Kidney (tissue), 14 donors: ENCODE results near the gene TEAD1. TPM values are rescaled to one million over a fixed set of nuclear protein-coding genes. Genes with fewer than 3 reads are reported as not detected.

ENCODE experiments used
- DNase-seq, 5 donors: peaks; one replicate each; pipeline ENCODE4 v3.0.0-alpha.2; 2013 to 2020
- FAIRE-seq: peaks from 2 replicates; lab custom pipeline; 2012; peaks lifted over from hg19 to GRCh38; lab: Jason Lieb, UNC
- H3K27ac ChIP-seq, 2 donors: one replicate each; pipeline ENCODE4 v1.7.0; 2013; ENCODE audit warnings: low read depth in 2 of 2, low read length in 2 of 2, inconsistent platforms in 1 of 2
- H3K27me3 ChIP-seq: one replicate; pipeline ENCODE4 v1.7.1; 2013; ENCODE audit warnings: low read length, inconsistent platforms; ENCODE audit not compliant: control insufficient read depth, insufficient read depth
- H3K36me3 ChIP-seq, 3 donors: one replicate each; pipeline versions ENCODE4 v1.7.0 to v1.7.1; 2013; ENCODE audit warnings: low read length in 3 of 3, control low read depth in 1 of 3, inconsistent platforms in 1 of 3; ENCODE audit not compliant: insufficient read depth in 3 of 3, control insufficient read depth in 2 of 3
- H3K4me1 ChIP-seq, 3 donors: one replicate each; pipeline versions ENCODE4 v1.7.0 to v1.7.1; 2013; ENCODE audit warnings: low read length in 3 of 3, inconsistent platforms in 1 of 3, low read depth in 1 of 3; ENCODE audit not compliant: control insufficient read depth in 2 of 3, insufficient read depth in 2 of 3
- H3K4me3 ChIP-seq, 3 donors: one replicate each; pipeline versions ENCODE4 v1.7.0 to v1.8.1; 2013; ENCODE audit warnings: low read length in 3 of 3, control low read depth in 1 of 3, inconsistent platforms in 1 of 3
- H3K9ac ChIP-seq, 3 donors: one replicate each; pipeline versions ENCODE4 v1.7.0 to v1.7.1; 2013; ENCODE audit warnings: low read length in 3 of 3, control low read depth in 1 of 3, inconsistent platforms in 1 of 3
- H3K9me3 ChIP-seq, 3 donors: one replicate each; pipeline versions ENCODE4 v1.7.0 to v1.7.1; 2013; ENCODE audit warnings: low read length in 3 of 3, control low read depth in 1 of 3, inconsistent platforms in 1 of 3; ENCODE audit not compliant: control insufficient read depth in 2 of 3, insufficient read depth in 1 of 3
- CTCF ChIP-seq: IDR thresholded peaks from 3 replicates; pipeline ENCODE4 v1.5.1; 2012; ENCODE audit warnings: mild to moderate bottlenecking, moderate library complexity, borderline replicate concordance; ENCODE audit not compliant: insufficient read depth; ENCODE audit errors: extremely low read depth
- intact Hi-C: fragments of 100-400 bp; cut with DNase I; formaldehyde crosslinking; loops from one replicate; pipeline ENCODE4 v1.11.1; 2022
- polyA plus RNA-seq: library from polyadenylated mRNA; stranded (reverse); fragments of 350-450 nt; fragmentation: Illumina TruSeq; extraction: RNeasy Lipid Tissue Mini Kit (QIAGEN cat#74804); gene quantifications from one replicate; pipeline ENCODE4 v1.2.3, GENCODE V29; 2014; ENCODE audit warnings: low read depth, low replicate concordance; ENCODE audit not compliant: insufficient read depth
- total RNA-seq: library from RNA; stranded (reverse); fragmentation: NEBNext Ultra II Directional; extraction: Animal tissue kit (Norgen Biotek cat#: 25700); gene quantifications from one replicate; pipeline ENCODE4 v1.2.1, GENCODE V29; 2021
- donor health status: control.
- donor health status: control.
- donor health status: control.
- donor health status: control.
- donor health status: control.
- donor health status: DM: yes; HTN: yes; CAD: no.
- donor health status: Normal renal cell carcinoma (clear cell type).

TEAD1 gene
- total and polyA plus RNA-seq, 2 donors from 2014 or later = 7.6 to 77.2 TPM

- no peaks in the 10 kb centered on the region for H3K9me3 ChIP-seq
- no peak overlapping the region for H3K4me3 ChIP-seq
- TF ChIP-seq CTCF = no peak
- H3K27me3 ChIP-seq = no peaks in the 10 kb centered on the region
- DNase-seq (no peak), FAIRE-seq (no peak)
- no peak overlapping the region for H3K9ac ChIP-seq
- peaks cover 3 to 8% (median 6%) of the 10 kb centered on the region in 3 donors for H3K36me3 ChIP-seq
- H3K27ac ChIP-seq = no peak overlapping the region
- H3K4me1 ChIP-seq = peaks cover 0 to 3% (median 0%) of the 10 kb centered on the region in 3 donors
- intact Hi-C loops = no loop called here
These were observed 248.8 kb downstream of the TEAD1 start for GRCh38 chr11:12922980-12923507.

- Histone ChIP-seq H3K27ac (no peak overlapping the region), H3K9ac (no peak overlapping the region), H3K4me1 (peaks cover 0 to 3% (median 0%) of the 10 kb centered on the region in 3 donors), H3K36me3 (peaks cover 3 to 8% (median 6%) of the 10 kb centered on the region in 3 donors), H3K27me3 (no peaks in the 10 kb centered on the region), H3K9me3 (no peaks in the 10 kb centered on the region), H3K4me3 (no peak overlapping the region)
- intact Hi-C loops = no loop called here
- no peak for DNase-seq
- TF ChIP-seq CTCF = no peak
- FAIRE-seq = no peak
These were observed 250.4 kb downstream of the TEAD1 start for GRCh38 chr11:12924650-12925049.

- Histone ChIP-seq H3K4me1 (peaks cover 0 to 3% (median 0%) of the 10 kb centered on the region in 3 donors), H3K27me3 (no peaks in the 10 kb centered on the region), H3K9ac (no peak overlapping the region), H3K36me3 (peaks cover 3 to 13% (median 6%) of the 10 kb centered on the region in 3 donors), H3K4me3 (no peak overlapping the region), H3K9me3 (no peaks in the 10 kb centered on the region), H3K27ac (no peak overlapping the region)
- intact Hi-C loops = no loop called here
- no peak for FAIRE-seq
- TF ChIP-seq CTCF = no peak
- DNase-seq = no peak
These were observed 251.3 kb downstream of the TEAD1 start for GRCh38 chr11:12925520-12925919.

GRCh38 chr11:12927221-12927620 lies 253.0 kb downstream of the TEAD1 start:
- H3K4me3 ChIP-seq = no peak overlapping the region
- H3K9me3 ChIP-seq = no peaks in the 10 kb centered on the region
- FAIRE-seq (no peak), DNase-seq (no peak)
- H3K27ac ChIP-seq = no peak overlapping the region
- no peak for TF ChIP-seq CTCF
- H3K9ac ChIP-seq = no peak overlapping the region
- H3K4me1 ChIP-seq = no peaks in the 10 kb centered on the region
- H3K27me3 ChIP-seq = no peaks in the 10 kb centered on the region
- H3K36me3 ChIP-seq = peaks cover 5 to 19% (median 6%) of the 10 kb centered on the region in 3 donors
- intact Hi-C loops = no loop called here
